Neural cell (in vitro differentiated cells): ENCODE measurements around the gene NF1. TPM values are rescaled to one million over a fixed set of nuclear protein-coding genes. Genes with fewer than 3 reads are reported as not detected.

Experiments
- H2AFZ ChIP-seq: fragments of 200-600, 300-800 bp; sonication (generic), shearing (Covaris generic); 2 replicates; pipeline ENCODE4 v1.6.0; 2014; ENCODE audit warnings: low read depth, mild to moderate bottlenecking, antibody characterized with exemption, low read length, moderate library complexity
- H3F3A ChIP-seq: fragments of 200-600 bp; shearing (Covaris generic); 2 replicates; pipeline ENCODE4 v1.6.1; 2016; ENCODE audit warnings: mild to moderate bottlenecking, moderate library complexity, mixed read lengths, antibody characterized with exemption, low read length; ENCODE audit not compliant: insufficient read depth, poor library complexity, severe bottlenecking
- H3K27ac ChIP-seq: fragments of 200-600, 300-800 bp; sonication (generic), shearing (Covaris generic); 2 replicates; pipeline ENCODE4 v1.5.1; 2014; ENCODE audit warnings: mild to moderate bottlenecking, low read length, moderate library complexity
- H3K27me3 ChIP-seq: fragments of 300-800, 200-600 bp; sonication (generic), shearing (Covaris generic); 2 replicates; pipeline ENCODE4 v1.6.0; 2014; ENCODE audit warnings: mild to moderate bottlenecking, low read depth, low read length, moderate library complexity; ENCODE audit not compliant: insufficient read depth
- H3K36me3 ChIP-seq: fragments of 300-800, 200-600 bp; sonication (generic), shearing (Covaris generic); 2 replicates; pipeline ENCODE4 v1.5.1; 2014; ENCODE audit warnings: mild to moderate bottlenecking, antibody characterized with exemption, low read length, moderate library complexity; ENCODE audit not compliant: insufficient read depth
- H3K4me2 ChIP-seq: fragments of 300-800, 200-600 bp; sonication (generic), shearing (Covaris generic); 2 replicates; pipeline ENCODE4 v1.6.0; 2014; ENCODE audit warnings: mild to moderate bottlenecking, low read length
- H3K4me3 ChIP-seq: fragments of 300-800, 200-600 bp; sonication (generic), shearing (Covaris generic); 2 replicates; pipeline ENCODE4 v1.5.1; 2014; ENCODE audit warnings: mild to moderate bottlenecking, low read length, moderate library complexity
- H3K79me2 ChIP-seq: fragments of 200-600 bp; shearing (Covaris generic); replicated peaks from 2 replicates; pipeline ENCODE4 v1.6.0; 2014; ENCODE audit warnings: mild to moderate bottlenecking, low read length, moderate library complexity; ENCODE audit not compliant: insufficient read depth
- H3K9ac ChIP-seq: fragments of 300-800, 200-600 bp; sonication (generic), shearing (Covaris generic); 2 replicates; pipeline ENCODE4 v1.6.1; 2016; ENCODE audit warnings: mild to moderate bottlenecking, low read length, mixed read lengths
- H3K9me2 ChIP-seq: fragments of 200-600 bp; shearing (Covaris generic); 2 replicates; pipeline ENCODE4 v1.6.1; 2016; ENCODE audit warnings: mild to moderate bottlenecking, low read length, mixed read lengths; ENCODE audit not compliant: insufficient read depth
- H3K9me3 ChIP-seq: fragments of 200-600, 300-800 bp; sonication (generic), shearing (Covaris generic); 2 replicates; pipeline ENCODE4 v1.6.1; 2016; ENCODE audit warnings: mild to moderate bottlenecking, mixed run types, low read length, moderate library complexity, mixed read lengths
- H4K20me1 ChIP-seq: fragments of 200-600 bp; shearing (Covaris generic); 2 replicates; pipeline ENCODE4 v1.6.1; 2016; ENCODE audit warnings: mild to moderate bottlenecking, mixed run types; ENCODE audit not compliant: insufficient read depth
- EP300 ChIP-seq: fragments of 450-650 bp; conservative IDR thresholded peaks from 2 replicates; pipeline ENCODE4 v1.6.1; 2014; ENCODE audit warnings: antibody characterized with exemption, mild to moderate bottlenecking, moderate library complexity; ENCODE audit not compliant: poor library complexity, severe bottlenecking
- EZH2 ChIP-seq: fragments of 200-600, 300-800 bp; shearing (Covaris generic), sonication (generic); IDR thresholded peaks from 2 replicates; pipeline ENCODE4 v1.6.1; 2014; ENCODE audit warnings: antibody characterized with exemption, low read length, borderline replicate concordance, mild to moderate bottlenecking; ENCODE audit not compliant: insufficient read depth, poor library complexity, severe bottlenecking
- MXI1 ChIP-seq: fragments of 450-650 bp; conservative IDR thresholded peaks from 2 replicates; pipeline ENCODE4 v1.6.1; 2014; ENCODE audit warnings: antibody characterized with exemption, mild to moderate bottlenecking; ENCODE audit not compliant: poor library complexity, severe bottlenecking
- POLR2AphosphoS5 ChIP-seq: IDR thresholded peaks from 2 replicates; pipeline ENCODE4 v1.6.1; 2012
- RAD21 ChIP-seq: fragments of 450-650 bp; conservative IDR thresholded peaks from 2 replicates; pipeline ENCODE4 v1.6.1; 2014; ENCODE audit warnings: antibody characterized with exemption, mild to moderate bottlenecking, moderate library complexity
- SMC3 ChIP-seq: fragments of 450-650 bp; conservative IDR thresholded peaks from 2 replicates; pipeline ENCODE4 v1.6.1; 2014; ENCODE audit warnings: antibody characterized with exemption, mild to moderate bottlenecking, moderate library complexity; ENCODE audit not compliant: poor library complexity
- TAF1 ChIP-seq: IDR thresholded peaks from 2 replicates; pipeline ENCODE4 v1.6.1; 2012; ENCODE audit warnings: low read depth
- polyA plus RNA-seq: library from polyadenylated mRNA; depleted of rRNA; stranded (reverse); fragments of >200 nt; gene quantifications from 2 replicates; pipeline ENCODE4 v1.2.3, GENCODE V29; 2014
- TF ChIP-seq, protein P1 (sequence below): IDR thresholded peaks from 2 replicates; pipeline ENCODE4 v1.6.1; 2012; ENCODE audit warnings: borderline replicate concordance
- TF ChIP-seq, protein P2 (sequence below): fragments of 450-650 bp; IDR thresholded peaks from 2 replicates; pipeline ENCODE4 v1.5.1; 2014; ENCODE audit warnings: antibody characterized with exemption, mild to moderate bottlenecking, moderate library complexity; ENCODE audit not compliant: poor library complexity, severe bottlenecking

NF1 gene
- polyA plus RNA-seq, 1 donor from 2014 or later, result 22.4 TPM

DNA sequence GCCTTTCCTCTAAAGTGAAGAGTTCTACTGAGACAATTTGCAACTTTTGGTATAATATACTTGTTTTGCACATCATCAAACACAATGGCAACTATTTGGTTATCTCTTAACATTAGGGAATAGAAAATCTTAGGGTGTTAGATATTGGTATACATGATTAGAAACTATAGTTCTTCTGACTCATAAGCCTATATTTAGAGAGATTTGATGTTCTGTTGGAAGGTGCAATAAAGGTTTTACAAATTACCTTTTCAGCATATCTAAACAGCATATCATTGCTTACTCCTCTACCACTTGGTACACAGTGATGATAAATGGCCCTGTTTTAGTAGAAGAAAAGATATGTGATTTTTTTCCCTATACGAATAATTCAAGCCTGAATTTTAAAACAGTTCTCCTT lies 212.9 kb downstream of the NF1 start:
- H3K4me2 ChIP-seq, result no peak overlapping the region
- TF ChIP-seq EZH2, result no peak
- no peak for TF ChIP-seq TAF1
- no peak for TF ChIP-seq SMC3
- no peak for TF ChIP-seq RAD21
- H3K9me2 ChIP-seq, result no peaks in the 10 kb centered on the region
- H4K20me1 ChIP-seq, result no peaks in the 10 kb centered on the region
- no peak overlapping the region for H3K4me3 ChIP-seq
- no peaks in the 10 kb centered on the region for H3F3A ChIP-seq
- H3K36me3 ChIP-seq, result no peaks in the 10 kb centered on the region
- H3K79me2 ChIP-seq, result no peaks in the 10 kb centered on the region
- H3K27ac ChIP-seq, result no peak overlapping the region
- no peak overlapping the region for H2AFZ ChIP-seq
- no peak overlapping the region for H3K9ac ChIP-seq
- no peaks in the 10 kb centered on the region for H3K27me3 ChIP-seq
- H3K9me3 ChIP-seq, result no peaks in the 10 kb centered on the region

DNA sequence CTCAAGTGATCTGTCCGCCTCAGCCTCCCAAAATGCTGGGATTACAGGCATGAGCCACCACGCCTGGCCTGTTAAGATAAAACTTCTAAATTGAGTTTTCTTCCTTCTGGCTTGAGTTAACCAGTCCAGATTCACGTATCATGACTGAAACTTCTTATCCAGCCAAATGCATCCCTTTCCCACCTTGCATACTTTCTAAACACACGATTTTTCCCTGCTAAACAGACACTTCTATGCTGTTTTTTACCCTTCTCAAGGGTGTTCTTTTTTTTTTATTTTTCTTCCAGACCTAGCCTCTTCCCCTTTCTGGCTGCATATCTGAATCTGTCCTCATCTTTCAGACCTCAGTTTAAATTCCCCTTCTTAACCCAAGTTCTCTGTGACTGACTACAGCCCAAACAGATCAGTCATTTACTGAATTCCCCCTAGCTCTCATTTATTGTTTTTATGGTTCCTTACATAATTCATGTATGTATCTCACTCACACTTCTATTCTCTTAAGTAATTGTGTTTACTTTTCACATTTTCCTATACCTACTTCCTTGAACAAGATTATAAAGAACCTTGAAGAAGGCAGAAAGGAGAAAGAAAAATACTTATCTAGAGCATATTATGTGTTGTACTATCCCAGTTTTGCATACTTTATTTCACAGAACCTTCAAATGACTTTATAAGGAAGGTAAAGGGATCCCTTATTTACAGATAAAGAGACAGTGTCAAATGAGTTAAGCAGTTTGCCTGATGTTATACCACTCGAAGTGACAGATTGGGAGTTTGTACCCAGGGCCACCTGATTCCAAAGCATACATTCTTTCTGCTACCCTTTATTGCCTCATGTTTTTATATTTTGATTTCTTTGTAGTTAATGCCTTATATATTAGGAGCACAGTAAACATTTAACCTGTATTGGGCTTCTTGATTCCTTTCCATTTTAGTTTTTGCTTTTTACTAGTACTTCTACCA lies 213.9 kb downstream of the NF1 start:
- Histone ChIP-seq H3K79me2 (no peaks in the 10 kb centered on the region), H3K27ac (no peak overlapping the region), H3K9me2 (no peaks in the 10 kb centered on the region), H3F3A (no peaks in the 10 kb centered on the region), H3K4me3 (no peak overlapping the region), H3K9me3 (no peaks in the 10 kb centered on the region), H3K27me3 (no peaks in the 10 kb centered on the region), H3K36me3 (no peaks in the 10 kb centered on the region), H2AFZ (no peak overlapping the region), H3K4me2 (no peak overlapping the region), H3K9ac (no peak overlapping the region), H4K20me1 (no peaks in the 10 kb centered on the region)
- TF ChIP-seq, protein P1, sequence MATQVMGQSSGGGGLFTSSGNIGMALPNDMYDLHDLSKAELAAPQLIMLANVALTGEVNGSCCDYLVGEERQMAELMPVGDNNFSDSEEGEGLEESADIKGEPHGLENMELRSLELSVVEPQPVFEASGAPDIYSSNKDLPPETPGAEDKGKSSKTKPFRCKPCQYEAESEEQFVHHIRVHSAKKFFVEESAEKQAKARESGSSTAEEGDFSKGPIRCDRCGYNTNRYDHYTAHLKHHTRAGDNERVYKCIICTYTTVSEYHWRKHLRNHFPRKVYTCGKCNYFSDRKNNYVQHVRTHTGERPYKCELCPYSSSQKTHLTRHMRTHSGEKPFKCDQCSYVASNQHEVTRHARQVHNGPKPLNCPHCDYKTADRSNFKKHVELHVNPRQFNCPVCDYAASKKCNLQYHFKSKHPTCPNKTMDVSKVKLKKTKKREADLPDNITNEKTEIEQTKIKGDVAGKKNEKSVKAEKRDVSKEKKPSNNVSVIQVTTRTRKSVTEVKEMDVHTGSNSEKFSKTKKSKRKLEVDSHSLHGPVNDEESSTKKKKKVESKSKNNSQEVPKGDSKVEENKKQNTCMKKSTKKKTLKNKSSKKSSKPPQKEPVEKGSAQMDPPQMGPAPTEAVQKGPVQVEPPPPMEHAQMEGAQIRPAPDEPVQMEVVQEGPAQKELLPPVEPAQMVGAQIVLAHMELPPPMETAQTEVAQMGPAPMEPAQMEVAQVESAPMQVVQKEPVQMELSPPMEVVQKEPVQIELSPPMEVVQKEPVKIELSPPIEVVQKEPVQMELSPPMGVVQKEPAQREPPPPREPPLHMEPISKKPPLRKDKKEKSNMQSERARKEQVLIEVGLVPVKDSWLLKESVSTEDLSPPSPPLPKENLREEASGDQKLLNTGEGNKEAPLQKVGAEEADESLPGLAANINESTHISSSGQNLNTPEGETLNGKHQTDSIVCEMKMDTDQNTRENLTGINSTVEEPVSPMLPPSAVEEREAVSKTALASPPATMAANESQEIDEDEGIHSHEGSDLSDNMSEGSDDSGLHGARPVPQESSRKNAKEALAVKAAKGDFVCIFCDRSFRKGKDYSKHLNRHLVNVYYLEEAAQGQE, result no peak
- TF ChIP-seq EZH2 (no peak), POLR2AphosphoS5 (no peak), TAF1 (no peak), MXI1 (no peak), SMC3 (no peak), EP300 (no peak), RAD21 (no peak)
- TF ChIP-seq, protein P2, sequence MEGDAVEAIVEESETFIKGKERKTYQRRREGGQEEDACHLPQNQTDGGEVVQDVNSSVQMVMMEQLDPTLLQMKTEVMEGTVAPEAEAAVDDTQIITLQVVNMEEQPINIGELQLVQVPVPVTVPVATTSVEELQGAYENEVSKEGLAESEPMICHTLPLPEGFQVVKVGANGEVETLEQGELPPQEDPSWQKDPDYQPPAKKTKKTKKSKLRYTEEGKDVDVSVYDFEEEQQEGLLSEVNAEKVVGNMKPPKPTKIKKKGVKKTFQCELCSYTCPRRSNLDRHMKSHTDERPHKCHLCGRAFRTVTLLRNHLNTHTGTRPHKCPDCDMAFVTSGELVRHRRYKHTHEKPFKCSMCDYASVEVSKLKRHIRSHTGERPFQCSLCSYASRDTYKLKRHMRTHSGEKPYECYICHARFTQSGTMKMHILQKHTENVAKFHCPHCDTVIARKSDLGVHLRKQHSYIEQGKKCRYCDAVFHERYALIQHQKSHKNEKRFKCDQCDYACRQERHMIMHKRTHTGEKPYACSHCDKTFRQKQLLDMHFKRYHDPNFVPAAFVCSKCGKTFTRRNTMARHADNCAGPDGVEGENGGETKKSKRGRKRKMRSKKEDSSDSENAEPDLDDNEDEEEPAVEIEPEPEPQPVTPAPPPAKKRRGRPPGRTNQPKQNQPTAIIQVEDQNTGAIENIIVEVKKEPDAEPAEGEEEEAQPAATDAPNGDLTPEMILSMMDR, result no peak
